ENCODE results near the gene DENND1A.
A peak's percentile ranks its signal among the peaks of the same experiment; 100 is the strongest.
"Not testable (repeated sequence)": the region's sequence is repeated elsewhere in the genome, so short reads cannot be mapped to it uniquely, and the experiment has no call there.

Gene DENND1A

DNA sequence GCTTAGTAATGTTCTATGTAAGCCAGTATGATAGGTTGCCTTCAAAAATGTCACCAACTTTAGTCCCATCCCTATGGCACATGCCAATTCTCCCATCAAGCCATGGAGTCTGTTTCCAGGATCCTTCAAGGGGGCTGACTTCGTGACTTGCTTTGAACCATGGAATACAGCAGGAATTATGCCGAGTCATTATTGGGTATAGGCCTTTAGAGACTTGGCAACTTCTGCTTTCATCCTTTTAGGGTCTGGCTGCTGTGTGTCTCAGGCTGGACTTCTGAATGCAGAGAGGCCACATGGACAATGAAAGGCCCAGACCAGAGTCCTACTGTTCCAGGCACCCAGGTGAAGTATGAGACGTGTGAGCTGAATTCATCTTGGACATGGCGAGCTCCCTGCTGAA, 109.8 kb downstream of the DENND1A start:
- no peak for DNase-seq (ENCODE audit: low read depth)
- TF ChIP-seq, protein P1, sequence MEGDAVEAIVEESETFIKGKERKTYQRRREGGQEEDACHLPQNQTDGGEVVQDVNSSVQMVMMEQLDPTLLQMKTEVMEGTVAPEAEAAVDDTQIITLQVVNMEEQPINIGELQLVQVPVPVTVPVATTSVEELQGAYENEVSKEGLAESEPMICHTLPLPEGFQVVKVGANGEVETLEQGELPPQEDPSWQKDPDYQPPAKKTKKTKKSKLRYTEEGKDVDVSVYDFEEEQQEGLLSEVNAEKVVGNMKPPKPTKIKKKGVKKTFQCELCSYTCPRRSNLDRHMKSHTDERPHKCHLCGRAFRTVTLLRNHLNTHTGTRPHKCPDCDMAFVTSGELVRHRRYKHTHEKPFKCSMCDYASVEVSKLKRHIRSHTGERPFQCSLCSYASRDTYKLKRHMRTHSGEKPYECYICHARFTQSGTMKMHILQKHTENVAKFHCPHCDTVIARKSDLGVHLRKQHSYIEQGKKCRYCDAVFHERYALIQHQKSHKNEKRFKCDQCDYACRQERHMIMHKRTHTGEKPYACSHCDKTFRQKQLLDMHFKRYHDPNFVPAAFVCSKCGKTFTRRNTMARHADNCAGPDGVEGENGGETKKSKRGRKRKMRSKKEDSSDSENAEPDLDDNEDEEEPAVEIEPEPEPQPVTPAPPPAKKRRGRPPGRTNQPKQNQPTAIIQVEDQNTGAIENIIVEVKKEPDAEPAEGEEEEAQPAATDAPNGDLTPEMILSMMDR (conservative IDR thresholded peaks at IDR 0.05; ENCODE audit: low read depth, low read length) = no peak
- no peak overlapping the region for H3K4me3 ChIP-seq (ENCODE audit: low read length)

- no peak for DNase-seq (ENCODE audit: low read depth)
- H3K4me3 ChIP-seq (ENCODE audit: low read length) = no peak overlapping the region
- TF ChIP-seq, protein P1 (conservative IDR thresholded peaks at IDR 0.05; ENCODE audit: low read depth, low read length) = no peak
Measured at GRCh38 chr9:123816817-123817472, 113.0 kb downstream of the DENND1A start.

GRCh38 chr9:123815856-123816255, 114.1 kb downstream of the DENND1A start:
- DNase-seq (ENCODE audit: low read depth); H3K4me3 ChIP-seq (ENCODE audit: low read length): not testable (repeated sequence)

GRCh38 chr9:123814496-123814895, 115.4 kb downstream of the DENND1A start:
- no peak overlapping the region for H3K4me3 ChIP-seq (ENCODE audit: low read length)
- DNase-seq (ENCODE audit: low read depth) = no peak
- TF ChIP-seq, protein P1 (conservative IDR thresholded peaks at IDR 0.05; ENCODE audit: low read depth, low read length) = no peak

DNA sequence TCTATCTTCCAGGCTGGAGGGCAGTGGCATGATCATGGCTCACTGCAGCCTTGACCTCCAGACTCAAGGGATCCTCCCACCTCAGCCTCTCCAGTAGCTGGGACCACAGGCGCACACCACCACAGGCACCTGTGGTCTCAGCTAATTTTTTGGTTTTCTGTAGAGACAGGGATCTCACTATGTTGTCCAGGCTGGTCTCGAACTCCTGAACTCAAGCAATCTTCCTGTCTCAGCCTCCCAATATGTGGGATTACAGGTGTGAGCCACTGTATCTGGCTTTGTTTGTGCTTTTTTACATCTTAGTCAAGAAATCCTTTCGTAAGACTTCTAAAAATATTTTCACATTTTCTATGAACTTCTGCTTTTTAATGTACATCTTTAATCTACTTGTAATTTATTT, 116.9 kb downstream of the DENND1A start:
- DNase-seq (ENCODE audit: low read depth) = no peak
- TF ChIP-seq, protein P1 (conservative IDR thresholded peaks at IDR 0.05; ENCODE audit: low read depth, low read length) = no peak
- H3K4me3 ChIP-seq (ENCODE audit: low read length) = no peak overlapping the region

GRCh38 chr9:123807251-123807650, 122.7 kb downstream of the DENND1A start:
- TF ChIP-seq, protein P1 (conservative IDR thresholded peaks at IDR 0.05; ENCODE audit: low read depth, low read length) = no peak
- H3K4me3 ChIP-seq (ENCODE audit: low read length) = no peak overlapping the region
- peak; percentile 97 for DNase-seq (ENCODE audit: low read depth)

DNA sequence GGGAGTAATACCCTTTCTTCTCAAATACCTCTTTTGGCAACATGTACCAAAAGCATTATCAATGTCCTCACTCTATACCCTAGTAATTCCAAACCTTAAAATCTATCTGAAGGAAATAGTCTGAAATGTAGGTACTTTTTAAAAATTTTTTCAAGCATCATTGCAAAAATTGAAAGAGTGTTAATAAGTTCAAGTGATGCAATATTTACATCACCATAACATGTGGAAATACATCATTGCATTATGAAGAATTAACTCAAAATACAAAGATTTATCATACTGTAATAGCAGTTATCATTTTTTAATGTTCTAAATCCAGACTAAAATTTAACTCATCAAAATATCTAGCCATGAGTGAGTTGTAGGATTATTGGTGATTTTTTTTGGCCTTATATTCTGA, 123.1 kb downstream of the DENND1A start:
- DNase-seq (ENCODE audit: low read depth) = no peak
- H3K4me3 ChIP-seq (ENCODE audit: low read length) = no peak overlapping the region
- TF ChIP-seq, protein P1 (conservative IDR thresholded peaks at IDR 0.05; ENCODE audit: low read depth, low read length) = no peak

Data from retinal pigment epithelial cell (primary cell).